Astrocyte (in vitro differentiated cells and primary cell): ENCODE data around the gene CRTC1.

Experiments
- CTCF ChIP-seq: IDR thresholded peaks from 2 replicates; pipeline ENCODE4 v1.5.1; 2011; ENCODE audit warnings: low read depth, mild to moderate bottlenecking, inconsistent platforms, low read length, moderate library complexity; ENCODE audit not compliant: insufficient read depth
- EZH2 ChIP-seq: IDR thresholded peaks from 2 replicates; pipeline ENCODE4 v1.6.1; 2012; ENCODE audit warnings: mild to moderate bottlenecking, low read length, inconsistent platforms; ENCODE audit not compliant: insufficient read depth

DNA sequence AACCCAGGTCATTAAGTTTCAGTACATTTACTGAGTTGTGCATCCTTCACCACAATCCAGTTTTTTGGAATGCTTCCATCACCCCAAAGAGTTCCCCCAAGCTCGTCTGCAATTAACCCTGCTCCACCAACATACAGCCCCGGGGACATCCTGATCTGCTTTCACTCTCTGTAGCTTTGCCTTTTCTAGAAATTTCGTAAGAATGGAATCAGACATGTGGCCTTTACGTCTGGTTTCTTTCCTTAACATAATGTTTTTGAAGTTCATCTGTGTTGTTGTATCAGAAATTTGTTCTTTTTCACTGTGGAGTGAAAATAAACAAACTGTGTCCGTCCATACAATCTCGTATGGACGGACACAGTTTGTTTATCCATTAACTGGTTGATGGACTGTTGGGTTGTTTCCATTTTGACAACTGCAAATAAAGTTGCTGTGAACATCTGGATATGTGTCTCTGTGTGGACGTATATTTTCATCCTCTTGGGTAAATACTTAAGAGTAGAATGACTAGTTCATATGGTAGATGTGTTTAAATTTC, 43.7 kb upstream of the CRTC1 start:
- no peak for TF ChIP-seq CTCF
- no peak for TF ChIP-seq EZH2
